ENCODE results near the gene MAP3K3.

- no peak for TF ChIP-seq SP2 (tag by site-specific recombination; IDR thresholded peaks at IDR 0.05)
- no peak for TF ChIP-seq CTCF (tag by site-specific recombination; IDR thresholded peaks at IDR 0.05)
- no peak for TF ChIP-seq SP7 (tag by site-specific recombination; IDR thresholded peaks at IDR 0.05)
- TF ChIP-seq ZNF214 (tag by site-specific recombination; IDR thresholded peaks at IDR 0.05; ENCODE audit: borderline replicate concordance), result no peak
- TF ChIP-seq PRDM10 (tag by site-specific recombination; IDR thresholded peaks at IDR 0.05), result no peak
- no peak for TF ChIP-seq ZNF16 (tag by site-specific recombination; IDR thresholded peaks at IDR 0.05; ENCODE audit: low read depth)
- TF ChIP-seq ZBTB10 (tag by site-specific recombination; IDR thresholded peaks at IDR 0.05), result no peak
- TF ChIP-seq ZBTB49 (tag by site-specific recombination; IDR thresholded peaks at IDR 0.05; ENCODE audit: low read depth), result no peak
- TF ChIP-seq SETDB1 (IDR thresholded peaks at IDR 0.05; ENCODE audit: insufficient read length, low read length), result no peak
- TF ChIP-seq ZNF24 (tag by site-specific recombination; IDR thresholded peaks at IDR 0.05), result no peak
- no peak for TF ChIP-seq ZNF670 (tag by site-specific recombination; IDR thresholded peaks at IDR 0.05; ENCODE audit: low read depth)
These were observed 67.3 kb downstream of the MAP3K3 start for GRCh38 chr17:63689479-63689878.

All from HEK293 (cell line).